H9 (cell line): ENCODE measurements around the gene SELE. TPM values are rescaled to one million over a fixed set of nuclear protein-coding genes. Genes with fewer than 3 reads are reported as not detected.
A peak's percentile ranks its signal among the peaks of the same experiment; 100 is the strongest.

ENCODE experiments used
- DNase-seq: peaks from one replicate; pipeline ENCODE4 v3.0.0-alpha.2; 2017
- H2AFZ ChIP-seq: one replicate; pipeline ENCODE4 v1.6.1; 2013; ENCODE audit warnings: mild to moderate bottlenecking, low read length, control low read depth, moderate library complexity
- H2AK5ac ChIP-seq: 2 replicates; pipeline ENCODE4 v1.6.1; 2013; ENCODE audit warnings: low read length, control low read depth, mixed read lengths; ENCODE audit not compliant: insufficient read length
- H2BK120ac ChIP-seq: one replicate; pipeline ENCODE4 v1.6.1; 2013; ENCODE audit warnings: low read depth, mild to moderate bottlenecking, low read length, control low read depth, inconsistent platforms; ENCODE audit not compliant: poor library complexity, severe bottlenecking
- H2BK12ac ChIP-seq: 2 replicates; pipeline ENCODE4 v1.6.1; 2013; ENCODE audit warnings: low read length, control low read depth, mixed read lengths, low read depth; ENCODE audit not compliant: insufficient read length
- H2BK15ac ChIP-seq: 2 replicates; pipeline ENCODE4 v1.6.1; 2013; ENCODE audit warnings: low read depth, low read length, control low read depth
- H2BK20ac ChIP-seq: one replicate; pipeline ENCODE4 v1.6.1; 2013; ENCODE audit warnings: low read depth, mild to moderate bottlenecking, low read length, control low read depth, inconsistent platforms; ENCODE audit not compliant: poor library complexity, severe bottlenecking
- H2BK5ac ChIP-seq: 2 replicates; pipeline ENCODE4 v1.6.1; 2013; ENCODE audit warnings: low read length, control low read depth, mixed read lengths; ENCODE audit not compliant: insufficient read length
- H3K14ac ChIP-seq: 2 replicates; pipeline ENCODE4 v1.6.1; 2013; ENCODE audit warnings: low read length, control low read depth; ENCODE audit not compliant: insufficient read depth
- H3K18ac ChIP-seq: 2 replicates; pipeline ENCODE4 v1.6.1; 2013; ENCODE audit warnings: low read depth, mild to moderate bottlenecking, mixed read lengths, low read length, control low read depth; ENCODE audit not compliant: insufficient read length
- H3K23ac ChIP-seq: 2 replicates; pipeline ENCODE4 v1.6.1; 2013; ENCODE audit warnings: low read length, control low read depth, mixed read lengths, low read depth; ENCODE audit not compliant: insufficient read length
- H3K23me2 ChIP-seq: 2 replicates; pipeline ENCODE4 v1.6.1; 2013; ENCODE audit warnings: low read depth, mild to moderate bottlenecking, mixed read lengths, low read length, control low read depth; ENCODE audit not compliant: insufficient read length, poor library complexity, severe bottlenecking
- H3K27ac ChIP-seq: 2 replicates; pipeline ENCODE4 v1.5.1; 2013; ENCODE audit warnings: low read length, control low read depth, mixed read lengths, low read depth; ENCODE audit not compliant: insufficient read length
- H3K27me3 ChIP-seq: 2 replicates; pipeline ENCODE4 v1.6.1; 2013; ENCODE audit warnings: low read length, control low read depth, inconsistent platforms; ENCODE audit not compliant: insufficient read depth
- H3K4ac ChIP-seq: 2 replicates; pipeline ENCODE4 v1.6.1; 2013; ENCODE audit warnings: low read depth, mild to moderate bottlenecking, control low read depth, inconsistent platforms, low read length, moderate library complexity
- H3K4me1 ChIP-seq: 2 replicates; pipeline ENCODE4 v1.6.1; 2013; ENCODE audit warnings: low read length, control low read depth, inconsistent platforms; ENCODE audit not compliant: insufficient read depth
- H3K4me2 ChIP-seq: 2 replicates; pipeline ENCODE4 v1.6.1; 2013; ENCODE audit warnings: low read length, control low read depth, mixed read lengths; ENCODE audit not compliant: insufficient read length, insufficient read depth
- H3K56ac ChIP-seq: 2 replicates; pipeline ENCODE4 v1.6.1; 2013; ENCODE audit warnings: low read depth, mild to moderate bottlenecking, mixed read lengths, low read length, control low read depth; ENCODE audit not compliant: insufficient read length
- H3K79me1 ChIP-seq: 2 replicates; pipeline ENCODE4 v1.6.1; 2013; ENCODE audit warnings: low read depth, mild to moderate bottlenecking, moderate library complexity, low read length, control low read depth, inconsistent platforms; ENCODE audit not compliant: insufficient read depth, poor library complexity, severe bottlenecking
- H3K79me2 ChIP-seq: 2 replicates; pipeline ENCODE4 v1.6.1; 2013; ENCODE audit warnings: low read length, control low read depth, inconsistent platforms; ENCODE audit not compliant: insufficient read depth
- H3K9ac ChIP-seq: 2 replicates; pipeline ENCODE4 v1.6.1; 2013; ENCODE audit warnings: low read length, control low read depth, mixed read lengths; ENCODE audit not compliant: insufficient read length; ENCODE audit errors: extremely low read depth
- H3K9me3 ChIP-seq: one replicate; pipeline ENCODE4 v1.6.1; 2013; ENCODE audit warnings: low read depth, low read length, inconsistent platforms; ENCODE audit not compliant: control insufficient read depth
- H3T11ph ChIP-seq: one replicate; pipeline ENCODE4 v1.6.1; 2013; ENCODE audit warnings: mild to moderate bottlenecking, low read length, control low read depth, inconsistent platforms
- H4K20me1 ChIP-seq: one replicate; pipeline ENCODE4 v1.6.1; 2013; ENCODE audit not compliant: control insufficient read depth, insufficient read length, insufficient read depth
- H4K5ac ChIP-seq: 2 replicates; pipeline ENCODE4 v1.6.1; 2013; ENCODE audit warnings: low read depth, mild to moderate bottlenecking, mixed read lengths, low read length, control low read depth; ENCODE audit not compliant: insufficient read length
- H4K8ac ChIP-seq: replicated peaks from 2 replicates; pipeline ENCODE4 v1.6.1; 2013; ENCODE audit warnings: low read length, control low read depth, mixed read lengths, low read depth; ENCODE audit not compliant: insufficient read length
- H4K91ac ChIP-seq: 2 replicates; pipeline ENCODE4 v1.6.1; 2013; ENCODE audit warnings: low read depth, mild to moderate bottlenecking, moderate library complexity, mixed read lengths, low read length, control low read depth; ENCODE audit not compliant: insufficient read length
- H3K27ac Mint-ChIP-seq, 3 experiments: 2 replicates in 2 of 3; 3 replicates in 1 of 3; pipeline ENCODE4 v1.8.0; 2020 to 2021; ENCODE audit warnings: mixed read lengths in 3 of 3, mild to moderate bottlenecking in 1 of 3, moderate library complexity in 1 of 3
- H3K27me3 Mint-ChIP-seq: 2 replicates; pipeline ENCODE4 v1.8.0; 2021; ENCODE audit warnings: low read depth, mild to moderate bottlenecking, moderate library complexity, mixed read lengths
- H3K36me3 Mint-ChIP-seq, 3 experiments: 2 replicates in 2 of 3; 3 replicates in 1 of 3; pipeline ENCODE4 v1.8.0; 2020 to 2021; ENCODE audit warnings: low read depth in 3 of 3, mixed read lengths in 3 of 3; ENCODE audit not compliant: insufficient read depth in 1 of 3
- H3K4me1 Mint-ChIP-seq, 2 experiments: 2 replicates each; pipeline ENCODE4 v1.8.0; 2020; ENCODE audit warnings: mixed read lengths in 2 of 2
- H3K4me3 Mint-ChIP-seq, 2 experiments: 2 replicates in 1 of 2; 3 replicates in 1 of 2; pipeline ENCODE4 v1.8.0; 2020 to 2021; ENCODE audit warnings: mild to moderate bottlenecking in 2 of 2, mixed read lengths in 2 of 2, moderate library complexity in 1 of 2
- H3K9me3 Mint-ChIP-seq, 2 experiments: 2 replicates in 1 of 2; 3 replicates in 1 of 2; pipeline ENCODE4 v1.8.0; 2020; ENCODE audit warnings: mild to moderate bottlenecking in 2 of 2, mixed read lengths in 2 of 2, moderate library complexity in 1 of 2
- WGBS: extraction: QIAGEN DNeasy Blood & Tissue Kit; methylation state at CpG from one replicate; pipeline ENCODE4 v1.1.7; 2013; ENCODE audit warnings: missing lambda C conversion rate, low lambda C conversion rate, mixed read lengths; ENCODE audit not compliant: insufficient read length; ENCODE audit errors: extremely low coverage; 5-methylcytosine and 5-hydroxymethylcytosine counted together
- total RNA-seq: library from RNA; stranded (reverse); gene quantifications from 2 replicates; pipeline ENCODE4 v1.2.1, GENCODE V29; 2021
- TF ChIP-seq, protein P1 (sequence below): fragments of 200-600 bp; sonication (generic); conservative IDR thresholded peaks from 3 replicates; pipeline ENCODE4 v1.8.0; 2021; ENCODE audit warnings: antibody characterized with exemption, mild to moderate bottlenecking

SELE gene
- total RNA-seq, 1 experiment from 2014 or later: not detected

DNA sequence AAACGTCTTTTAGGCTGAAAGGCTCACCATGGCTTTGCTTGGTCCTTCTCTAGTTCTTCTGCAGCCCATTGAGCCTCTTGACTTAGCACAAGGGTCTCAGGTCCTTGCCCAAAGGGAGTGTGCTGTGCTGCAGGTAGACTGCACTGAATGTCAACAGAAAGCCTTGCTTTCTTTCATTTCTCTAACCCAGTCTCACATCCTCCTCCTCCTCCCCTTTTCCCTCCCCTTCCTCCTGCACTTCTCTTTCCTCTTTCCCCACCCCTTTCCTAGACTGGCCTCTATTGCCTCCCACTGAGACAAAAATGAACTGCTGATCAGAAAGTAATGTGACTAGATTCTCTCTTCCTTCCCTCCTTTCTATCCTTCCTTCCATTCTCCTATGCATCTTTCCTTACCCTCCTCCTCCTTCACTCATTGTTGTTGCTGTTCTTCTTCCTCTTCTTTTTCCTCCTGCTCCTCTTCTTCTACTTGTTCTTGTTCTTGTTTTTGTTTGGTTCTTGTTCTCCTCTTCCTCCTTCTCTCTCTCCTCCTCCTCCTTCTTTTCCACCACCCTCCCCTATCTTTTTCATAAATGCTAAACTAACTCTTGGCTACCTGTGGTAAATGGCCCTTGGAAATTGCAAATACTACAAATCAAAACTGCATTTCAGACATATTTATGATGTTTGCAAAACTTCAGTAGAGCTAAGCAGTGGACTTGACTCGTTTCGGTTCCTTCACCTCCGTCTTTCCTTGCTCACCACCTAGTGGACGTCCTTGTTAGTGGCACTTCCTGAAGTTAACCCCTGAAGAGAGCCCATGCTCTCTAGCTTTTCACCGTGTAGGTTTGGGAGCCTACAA, 22.2 kb downstream of the SELE start, which contains the start of gene SELL:
SELL (minus strand) TSS at position 152 of the 840 bp plus-strand sequence; CDS start at position 30, 122 bp downstream.
- DNase-seq: peak; percentile 70
- H2AK5ac ChIP-seq: no peak within 1 kb of the TSS
- H3K23ac ChIP-seq: no peak within 1 kb of the TSS
- no peaks in the 10 kb centered on the region for H4K20me1 ChIP-seq
- H3K79me2 ChIP-seq: no peaks in the 10 kb centered on the region
- no peak within 1 kb of the TSS for H3K9ac ChIP-seq
- H3K27ac ChIP-seq: no peak within 1 kb of the TSS
- no peak within 1 kb of the TSS for H4K5ac ChIP-seq
- no peak within 1 kb of the TSS for H3K56ac ChIP-seq
- H3K14ac ChIP-seq: no peak within 1 kb of the TSS
- H3K4me2 ChIP-seq: no peak within 1 kb of the TSS
- H3K4me1 Mint-ChIP-seq: peaks cover 5 to 8% of the 10 kb centered on the region in 2 experiments
- H3K18ac ChIP-seq: no peak within 1 kb of the TSS
- no peaks in the 10 kb centered on the region for H3K4me1 ChIP-seq
- no peak within 1 kb of the TSS for H2AFZ ChIP-seq
- no peak within 1 kb of the TSS for H2BK12ac ChIP-seq
- no peaks in the 10 kb centered on the region for H3K79me1 ChIP-seq
- H3K27me3 ChIP-seq: no peaks in the 10 kb centered on the region
- H3K36me3 Mint-ChIP-seq: no peaks in the 10 kb centered on the region; a peak in 1 of 7 replicates
- no peak within 1 kb of the TSS for H2BK20ac ChIP-seq
- peak within 1 kb of the TSS; percentile 37 to 43; a peak in 4 of 5 replicates for H3K4me3 Mint-ChIP-seq
- H2BK15ac ChIP-seq: no peak within 1 kb of the TSS
- no peak within 1 kb of the TSS for H2BK5ac ChIP-seq
- TF ChIP-seq, protein P1, sequence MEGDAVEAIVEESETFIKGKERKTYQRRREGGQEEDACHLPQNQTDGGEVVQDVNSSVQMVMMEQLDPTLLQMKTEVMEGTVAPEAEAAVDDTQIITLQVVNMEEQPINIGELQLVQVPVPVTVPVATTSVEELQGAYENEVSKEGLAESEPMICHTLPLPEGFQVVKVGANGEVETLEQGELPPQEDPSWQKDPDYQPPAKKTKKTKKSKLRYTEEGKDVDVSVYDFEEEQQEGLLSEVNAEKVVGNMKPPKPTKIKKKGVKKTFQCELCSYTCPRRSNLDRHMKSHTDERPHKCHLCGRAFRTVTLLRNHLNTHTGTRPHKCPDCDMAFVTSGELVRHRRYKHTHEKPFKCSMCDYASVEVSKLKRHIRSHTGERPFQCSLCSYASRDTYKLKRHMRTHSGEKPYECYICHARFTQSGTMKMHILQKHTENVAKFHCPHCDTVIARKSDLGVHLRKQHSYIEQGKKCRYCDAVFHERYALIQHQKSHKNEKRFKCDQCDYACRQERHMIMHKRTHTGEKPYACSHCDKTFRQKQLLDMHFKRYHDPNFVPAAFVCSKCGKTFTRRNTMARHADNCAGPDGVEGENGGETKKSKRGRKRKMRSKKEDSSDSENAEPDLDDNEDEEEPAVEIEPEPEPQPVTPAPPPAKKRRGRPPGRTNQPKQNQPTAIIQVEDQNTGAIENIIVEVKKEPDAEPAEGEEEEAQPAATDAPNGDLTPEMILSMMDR: peak; percentile 82
- H4K8ac ChIP-seq: no peak within 1 kb of the TSS
- H3K9me3 ChIP-seq: no peaks in the 10 kb centered on the region
- H3K23me2 ChIP-seq: no peaks in the 10 kb centered on the region
- no peak within 1 kb of the TSS for H3K27ac Mint-ChIP-seq
- no CpG with 5 or more reads among the region's 6 CpGs for WGBS
- H3K4ac ChIP-seq: no peak within 1 kb of the TSS
- H3T11ph ChIP-seq: no peak within 1 kb of the TSS
- H2BK120ac ChIP-seq: no peak within 1 kb of the TSS
- peaks cover 13% of the 10 kb centered on the region for H3K27me3 Mint-ChIP-seq
- H4K91ac ChIP-seq: no peak within 1 kb of the TSS
- peaks cover 12 to 24% of the 10 kb centered on the region in 2 experiments for H3K9me3 Mint-ChIP-seq
